SW 1271 (cell line): Measurements from ENCODE around the gene PNRC1.
A peak's percentile ranks its signal among the peaks of the same experiment; 100 is the strongest.
"Not testable (repeated sequence)": the region's sequence is repeated elsewhere in the genome, so short reads cannot be mapped to it uniquely, and the experiment has no call there.

ENCODE experiments used
- DNase-seq, 2 experiments: peaks; one replicate each; lab custom pipeline; 2025; lab: John Stamatoyannopoulos, UW

Gene PNRC1

DNA sequence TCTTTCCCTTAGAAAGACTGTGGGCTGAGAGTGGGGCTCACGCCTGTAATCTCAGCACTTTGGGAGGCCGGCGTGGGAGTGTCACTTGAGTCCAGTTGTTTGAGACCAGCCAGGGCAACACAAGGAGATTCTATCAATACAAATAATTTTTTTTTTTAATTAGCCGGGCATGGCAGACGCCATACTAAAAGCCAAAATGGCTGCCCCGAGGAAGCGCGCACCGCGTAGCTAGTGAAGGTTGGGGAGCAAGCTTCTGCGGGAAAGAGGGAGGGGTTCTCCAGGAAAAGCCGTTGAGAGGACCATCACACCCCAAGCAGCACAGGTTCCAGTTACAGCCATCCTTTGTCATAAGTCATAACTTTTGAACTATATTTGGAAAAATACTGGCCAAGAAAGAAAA is 21.3 kb upstream of the PNRC1 start:
- DNase-seq, result no peak

DNA sequence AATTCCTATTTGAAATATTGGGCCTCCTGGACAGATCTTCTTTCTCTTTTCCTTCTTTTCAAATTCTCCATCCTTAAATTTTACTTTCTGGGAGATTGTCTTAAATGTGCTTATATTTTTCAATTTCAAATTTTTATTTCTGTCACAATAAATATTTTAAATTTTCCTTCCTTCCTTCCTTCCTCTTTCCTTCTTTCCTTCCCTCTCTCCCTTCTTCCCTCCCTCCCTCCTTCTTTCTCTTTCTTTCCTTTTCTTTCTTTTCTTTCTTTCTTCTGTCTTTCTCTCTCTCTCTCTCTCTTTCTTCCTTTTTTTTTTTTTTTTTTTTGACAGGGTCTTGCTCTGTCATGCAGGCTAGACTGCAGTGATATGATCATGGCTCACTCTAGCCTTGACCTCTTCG is 16.7 kb upstream of the PNRC1 start:
- no peak for DNase-seq

GRCh38 chr6:89064931-89065330 is 15.6 kb upstream of the PNRC1 start:
- DNase-seq, result not testable (repeated sequence)

GRCh38 chr6:89066121-89066520 is 14.4 kb upstream of the PNRC1 start:
- DNase-seq, result not testable (repeated sequence)

- no peak for DNase-seq
Measured at GRCh38 chr6:89066940-89067646, 13.5 kb upstream of the PNRC1 start.

DNA sequence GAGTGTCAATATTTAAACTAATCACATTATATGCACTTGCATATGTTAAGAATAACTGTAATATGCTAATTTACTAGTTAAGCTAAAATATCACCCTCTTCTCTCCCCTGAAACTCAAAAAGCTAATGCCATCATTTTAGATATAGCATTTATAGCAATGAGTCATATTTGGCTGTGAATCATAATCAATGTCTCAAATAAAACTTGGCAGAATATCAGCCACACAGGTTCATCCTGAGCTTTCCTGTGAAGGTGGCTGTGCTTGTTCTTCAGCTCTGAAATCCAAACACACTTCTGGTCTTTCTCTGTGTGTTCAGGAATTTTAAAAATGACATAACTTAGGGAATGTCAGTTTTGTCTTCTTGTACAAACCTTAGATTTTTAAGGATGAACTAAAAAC is 12.8 kb upstream of the PNRC1 start:
- DNase-seq, result no peak

GRCh38 chr6:89068695-89069094 is 11.9 kb upstream of the PNRC1 start:
- no peak for DNase-seq

DNA sequence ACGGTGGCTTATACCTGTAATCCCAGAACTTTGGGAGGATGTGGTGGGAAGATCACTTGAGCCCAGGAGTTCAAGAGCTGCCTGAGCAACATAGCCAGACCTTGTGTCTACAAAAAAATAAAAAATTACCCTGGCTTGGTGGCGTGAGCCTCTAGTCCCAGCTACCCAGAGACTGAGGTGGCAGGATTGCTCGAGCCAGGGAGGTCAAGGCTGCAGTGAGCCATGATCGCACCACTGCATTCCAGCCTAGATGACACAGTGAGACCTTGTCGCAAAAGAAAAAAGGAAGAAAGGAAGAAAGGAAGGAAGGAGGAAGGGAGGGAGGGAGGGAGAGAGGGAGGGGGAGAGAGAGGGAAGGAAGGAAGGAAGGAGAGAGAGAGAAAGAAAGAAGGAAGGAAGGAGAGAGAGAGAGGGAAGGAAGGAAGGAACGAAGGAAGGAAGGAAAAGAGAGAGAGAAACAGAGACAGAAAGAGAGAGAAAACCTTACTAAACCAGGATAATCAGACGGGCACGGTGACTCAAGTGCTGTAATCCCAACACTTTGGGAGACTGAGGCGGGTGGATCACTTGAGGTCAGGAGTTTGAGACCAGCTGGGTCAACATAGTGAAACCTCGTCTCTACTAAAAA is 10.9 kb upstream of the PNRC1 start:
- DNase-seq, result no peak

DNA sequence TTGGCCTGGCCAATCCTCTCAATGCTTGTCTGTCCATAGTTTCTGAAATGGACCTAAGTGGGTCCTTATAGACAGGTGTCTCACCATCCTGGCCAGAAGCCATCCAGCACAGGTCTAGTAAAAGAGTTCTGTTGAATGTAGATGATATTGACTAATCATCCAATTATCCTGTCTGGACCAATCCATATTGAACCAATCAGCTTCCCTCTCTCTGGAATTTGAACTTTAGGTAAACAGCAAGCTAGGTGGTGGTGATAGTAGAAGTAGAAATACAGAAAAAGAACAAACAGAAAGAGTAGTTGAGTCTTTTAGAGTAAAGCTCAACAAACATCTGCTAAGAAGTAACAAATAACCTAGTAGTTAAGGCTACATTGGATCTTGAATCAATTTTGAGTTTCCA is 9.5 kb upstream of the PNRC1 start:
- no peak for DNase-seq

DNA sequence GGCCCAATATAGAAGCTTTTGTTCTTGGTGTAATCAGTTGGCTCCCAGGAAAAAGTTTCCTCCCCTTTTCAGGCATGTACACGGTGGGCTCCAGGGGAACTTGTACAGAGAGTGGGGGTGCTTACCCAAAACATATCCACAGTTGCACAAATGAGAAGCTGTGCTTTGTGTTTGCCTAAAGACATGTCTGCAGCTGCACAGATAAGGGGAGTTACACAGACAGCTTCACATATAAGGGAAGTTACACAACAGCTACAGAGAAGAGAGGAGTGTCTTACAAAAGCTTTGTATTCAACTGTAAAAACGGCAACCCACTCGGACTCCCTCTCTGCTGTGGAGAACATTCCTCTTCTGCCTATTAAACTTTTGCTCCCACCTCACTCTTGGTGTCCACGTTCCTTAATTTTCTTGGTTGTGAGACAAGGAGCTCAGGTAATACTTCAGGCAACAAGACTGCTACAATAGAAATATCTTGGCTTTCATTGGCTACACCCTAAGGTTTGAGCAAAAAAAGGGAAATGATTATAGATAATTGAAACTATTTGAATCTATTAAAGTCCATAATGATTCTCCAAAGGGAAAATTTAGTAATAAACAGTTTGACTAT is 7.4 kb upstream of the PNRC1 start:
- no peak for DNase-seq

- DNase-seq, result no peak
Measured at GRCh38 chr6:89073840-89074239, 6.7 kb upstream of the PNRC1 start.

GRCh38 chr6:89079511-89080234 is 878 bp upstream of the PNRC1 start:
- no peak for DNase-seq

GRCh38 chr6:89081129-89081422 is 525 bp downstream of the PNRC1 start:
- no peak for DNase-seq

DNA sequence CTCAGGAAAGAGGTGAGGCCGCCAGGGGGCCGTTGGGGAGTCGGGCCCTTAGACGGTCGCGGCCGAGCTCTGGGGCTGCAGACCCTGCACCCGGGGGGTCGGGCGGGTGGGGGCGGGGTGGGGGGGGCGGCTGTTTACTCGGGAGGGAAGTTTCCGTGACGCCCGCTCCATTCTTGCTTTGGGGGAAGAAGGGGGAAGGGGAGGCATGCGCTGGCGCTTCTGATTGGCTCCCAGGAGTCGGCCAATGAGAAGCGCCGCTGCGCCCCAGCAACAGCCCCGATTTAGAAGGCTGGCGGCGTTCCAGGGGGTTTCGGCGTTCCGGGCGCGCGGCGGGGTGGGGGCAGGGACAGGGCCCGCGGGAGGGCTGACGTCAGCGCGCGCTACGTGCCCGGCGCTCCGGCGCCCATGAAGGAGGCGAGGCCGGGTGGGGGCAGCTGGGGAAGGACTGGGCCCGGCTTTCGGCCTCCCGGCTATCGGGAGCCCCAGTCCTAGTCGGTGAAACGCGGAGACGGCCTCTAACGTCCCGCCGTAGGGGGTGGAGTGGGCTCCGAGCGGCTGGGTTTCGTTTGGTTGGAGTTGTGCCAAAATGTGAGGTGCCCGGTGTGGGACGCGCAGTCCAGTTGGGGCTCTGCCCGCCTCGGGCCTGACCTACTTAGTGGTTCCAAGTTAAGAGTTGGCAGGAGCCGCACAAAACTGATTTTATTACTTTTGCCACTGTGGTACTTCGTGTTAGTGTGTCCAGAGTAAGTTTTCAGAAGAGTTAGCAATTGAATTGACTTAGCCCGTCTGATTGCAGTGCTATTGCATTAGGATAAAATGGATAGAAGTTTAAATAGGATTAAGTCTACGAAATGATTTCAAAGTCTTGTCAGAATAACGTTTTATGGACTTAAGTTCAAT is 1.1 kb downstream of the PNRC1 start:
- DNase-seq, result peak; percentile 78 to 93

- peak in 1 of 2 experiments; percentile 24 for DNase-seq
Measured at GRCh38 chr6:89082486-89082891, 1.9 kb downstream of the PNRC1 start.

- no peak for DNase-seq
Measured at GRCh38 chr6:89084542-89084941, 4.0 kb downstream of the PNRC1 start.

- no peak for DNase-seq
Measured at GRCh38 chr6:89084954-89085353, 4.4 kb downstream of the PNRC1 start.

- DNase-seq, result no peak
Measured at GRCh38 chr6:89085409-89086205, 5.1 kb downstream of the PNRC1 start.

DNA sequence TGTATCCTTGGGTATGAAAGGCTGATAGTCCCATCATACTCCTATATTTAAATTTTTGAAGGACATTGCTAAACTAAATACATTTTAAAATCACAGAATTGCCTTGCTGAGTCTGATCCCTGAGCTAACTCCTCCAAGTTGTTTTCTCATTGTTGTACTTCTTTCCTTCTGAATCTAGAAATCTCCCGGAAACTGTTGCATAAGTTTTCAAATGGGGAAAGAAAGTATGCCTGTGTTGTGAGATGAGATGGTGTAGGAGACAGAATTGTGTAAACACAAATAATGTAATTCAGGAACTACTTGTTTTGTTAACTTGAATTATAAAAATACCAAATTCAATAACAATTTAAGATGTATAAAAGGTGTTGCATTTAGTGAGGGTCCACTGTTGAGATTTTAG is 7.3 kb downstream of the PNRC1 start:
- no peak for DNase-seq

DNA sequence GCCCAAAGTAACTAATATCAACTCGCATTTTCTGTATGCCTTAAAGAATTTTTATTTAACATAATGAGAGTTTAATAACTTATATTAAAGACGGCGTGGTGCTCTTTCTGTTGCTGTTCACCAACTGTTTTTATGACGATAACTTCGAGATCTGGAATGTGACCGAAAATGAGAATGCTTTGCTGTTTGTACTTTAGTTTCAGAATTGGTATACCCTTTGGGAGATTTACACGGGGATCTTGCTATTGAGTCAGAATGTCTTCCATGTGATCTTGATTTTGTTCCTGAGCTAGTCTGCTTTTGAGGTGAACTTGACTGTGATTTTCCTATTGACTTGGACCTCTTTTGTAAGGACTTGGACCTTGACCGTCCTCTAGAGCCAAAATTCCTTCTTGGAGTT is 17.9 kb downstream of the PNRC1 start:
- no peak for DNase-seq

DNA sequence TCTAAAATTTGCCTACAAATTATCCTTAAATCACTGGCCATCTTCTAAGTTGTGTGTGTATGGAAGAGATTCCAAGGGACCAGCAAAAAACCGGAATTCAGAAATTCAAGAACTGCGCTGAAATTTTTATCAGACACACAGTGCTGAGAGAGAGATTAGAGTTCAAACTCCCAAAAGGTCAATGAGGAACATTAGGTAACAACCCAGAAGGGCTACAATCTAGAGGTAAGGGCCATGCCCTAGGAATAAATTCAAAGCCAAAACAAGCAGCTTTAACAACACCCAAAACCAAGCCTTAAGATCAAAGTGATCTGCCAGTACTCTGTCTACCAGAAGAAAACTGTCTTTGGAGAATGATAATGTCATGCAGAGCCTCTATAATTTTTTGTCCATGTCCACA is 19.6 kb downstream of the PNRC1 start:
- DNase-seq, result no peak
